Tibial artery (tissue), 4 donors: Measurements from ENCODE around the gene CACNA1A.

Experiments used
- DNase-seq, 2 donors: peaks; one replicate each; pipeline ENCODE4 v3.0.0-alpha.2; 2019
- H3K27ac ChIP-seq, 2 donors: fragments of 200-600 bp; sonication (generic) in 1 of 2; 1 replicate in 1 of 2; 2 replicates in 1 of 2; pipeline ENCODE4 v1.5.1; 2018 to 2019; ENCODE audit warnings: mild to moderate bottlenecking in 1 of 2
- H3K27me3 ChIP-seq, 2 donors: fragments of 200-600 bp; sonication (generic) in 1 of 2; one replicate each; pipeline versions ENCODE4 v1.5.1 to v1.6.0; 2016 to 2019
- H3K36me3 ChIP-seq, 3 donors: fragments of 200-600 bp; sonication (generic) in 2 of 3; one replicate each; pipeline ENCODE4 v1.5.1; 2016 to 2019; ENCODE audit warnings: mild to moderate bottlenecking in 2 of 3
- H3K4me1 ChIP-seq, 4 donors: fragments of 200-600 bp; sonication (generic) in 2 of 4; 1 replicate in 3 of 4; 2 replicates in 1 of 4; pipeline ENCODE4 v1.5.1; 2016 to 2019
- H3K4me3 ChIP-seq, 2 donors: fragments of 200-600 bp; sonication (generic) in 1 of 2; 1 replicate in 1 of 2; 2 replicates in 1 of 2; pipeline ENCODE4 v1.5.1; 2018 to 2019; ENCODE audit warnings: mild to moderate bottlenecking in 2 of 2
- H3K9me3 ChIP-seq, 3 donors: fragments of 200-600 bp; sonication (generic) in 1 of 3; one replicate each; pipeline ENCODE4 v1.5.1; 2016 to 2019
- CTCF ChIP-seq, 2 experiments: fragments of 200-600 bp in 1 of 2; fragments of 450-650 bp in 1 of 2; IDR thresholded peaks; one replicate each; pipeline ENCODE4 v1.5.1; 2017 to 2019; ENCODE audit warnings: antibody characterized with exemption in 2 of 2, mild to moderate bottlenecking in 1 of 2, moderate library complexity in 1 of 2
- intact Hi-C: fragments of 100-400 bp; cut with DNase I; formaldehyde crosslinking; loops from one replicate; pipeline ENCODE4 v1.15.0; 2023; ENCODE audit warnings: low total_unique reads

Gene CACNA1A

DNA sequence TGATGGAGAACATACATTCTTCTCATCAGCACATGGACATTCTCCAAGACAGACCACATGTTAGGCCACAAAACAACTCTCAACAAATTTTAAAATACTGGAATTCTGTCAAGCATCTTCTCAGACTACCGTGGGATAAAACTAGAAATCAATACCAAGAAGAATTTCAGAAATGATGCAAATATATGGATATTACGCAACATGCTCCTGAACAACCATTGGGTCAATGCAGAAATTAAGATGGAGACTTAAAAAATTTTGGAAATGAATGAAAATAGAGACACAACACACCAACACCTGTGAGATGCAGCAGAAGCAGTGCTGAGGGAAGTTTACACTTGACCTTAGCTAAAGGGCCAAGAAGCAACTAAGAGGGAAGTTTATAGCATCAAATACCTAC, 162.8 kb downstream of the CACNA1A start:
- H3K4me1 ChIP-seq = peaks cover 0 to 13% (median 3%) of the 10 kb centered on the region in 4 donors
- TF ChIP-seq CTCF (IDR thresholded peaks at IDR 0.05) = no peak
- H3K36me3 ChIP-seq = no peaks in the 10 kb centered on the region
- H3K27me3 ChIP-seq = peaks cover 0 to 2% of the 10 kb centered on the region in 2 donors
- no peak overlapping the region for H3K27ac ChIP-seq
- no peaks in the 10 kb centered on the region for H3K9me3 ChIP-seq
- intact Hi-C loops = no loop called here
- H3K4me3 ChIP-seq = no peak overlapping the region
- no peak for DNase-seq

GRCh38 chr19:13342672-13343071, 163.6 kb downstream of the CACNA1A start:
- no peak for TF ChIP-seq CTCF (IDR thresholded peaks at IDR 0.05)
- H3K27ac ChIP-seq = no peak overlapping the region
- peaks cover 0 to under 1% (median 0%) of the 10 kb centered on the region in 3 donors for H3K9me3 ChIP-seq
- intact Hi-C loops = no loop called here
- H3K27me3 ChIP-seq = no peaks in the 10 kb centered on the region
- peaks cover 0 to 13% (median 3%) of the 10 kb centered on the region in 4 donors for H3K4me1 ChIP-seq
- no peak for DNase-seq
- no peaks in the 10 kb centered on the region for H3K36me3 ChIP-seq
- H3K4me3 ChIP-seq = no peak overlapping the region

GRCh38 chr19:13339869-13340268, 166.4 kb downstream of the CACNA1A start:
- no peaks in the 10 kb centered on the region for H3K27me3 ChIP-seq
- no peak for TF ChIP-seq CTCF (IDR thresholded peaks at IDR 0.05)
- peak; percentile 29 to 68 for DNase-seq
- no peaks in the 10 kb centered on the region for H3K36me3 ChIP-seq
- H3K9me3 ChIP-seq = peaks cover 0 to 22% (median 12%) of the 10 kb centered on the region in 3 donors
- intact Hi-C loops = no loop called here
- H3K27ac ChIP-seq = peak overlapping the region; percentile 50 to 59
- H3K4me1 ChIP-seq = peaks cover 0 to 13% (median 3%) of the 10 kb centered on the region in 4 donors
- no peak overlapping the region for H3K4me3 ChIP-seq

- no peak overlapping the region for H3K27ac ChIP-seq
- H3K9me3 ChIP-seq = peaks cover 0 to 22% (median 12%) of the 10 kb centered on the region in 3 donors
- no peaks in the 10 kb centered on the region for H3K36me3 ChIP-seq
- TF ChIP-seq CTCF (IDR thresholded peaks at IDR 0.05) = no peak
- peaks cover 0 to 13% (median 3%) of the 10 kb centered on the region in 4 donors for H3K4me1 ChIP-seq
- no peaks in the 10 kb centered on the region for H3K27me3 ChIP-seq
- H3K4me3 ChIP-seq = no peak overlapping the region
- intact Hi-C loops = no loop called here
- no peak for DNase-seq
Observed at GRCh38 chr19:13337181-13337580, 169.1 kb downstream of the CACNA1A start.

DNA sequence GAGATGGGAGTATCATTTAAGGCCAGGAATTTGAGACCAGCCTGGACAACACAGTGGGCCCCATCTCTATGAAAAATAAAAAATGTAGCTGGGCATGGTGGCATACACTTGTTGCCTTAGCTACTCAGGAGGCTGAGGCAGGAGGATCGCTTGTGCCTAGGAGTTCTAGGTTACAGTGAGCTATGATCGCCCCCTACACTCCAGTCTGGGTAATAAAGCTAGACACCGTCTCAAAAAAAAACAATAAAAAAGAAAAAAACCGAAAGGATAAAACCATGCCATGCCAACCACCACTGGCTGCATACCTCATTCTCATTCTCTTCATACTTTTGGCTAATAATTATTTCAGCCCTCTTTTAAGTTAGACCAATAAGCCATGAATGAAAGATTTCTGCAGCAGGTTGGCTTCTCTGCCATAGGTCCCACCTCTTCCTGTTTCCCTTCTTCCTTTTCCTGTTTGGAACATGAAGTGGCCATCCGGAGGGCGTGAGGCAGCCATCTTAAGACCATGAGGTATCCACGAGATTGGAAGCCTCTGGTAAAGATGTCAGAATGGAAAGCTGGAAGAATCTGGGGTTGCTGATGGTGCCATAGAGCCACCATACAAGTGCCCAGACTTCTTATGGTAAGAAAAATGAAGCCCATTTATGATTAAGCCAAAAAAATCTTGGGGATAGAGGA, 171.3 kb downstream of the CACNA1A start:
- H3K9me3 ChIP-seq = peaks cover 0 to 30% (median 12%) of the 10 kb centered on the region in 3 donors
- peaks cover 0 to 3% of the 10 kb centered on the region in 2 donors for H3K27me3 ChIP-seq
- no peaks in the 10 kb centered on the region for H3K36me3 ChIP-seq
- intact Hi-C loops = no loop called here
- TF ChIP-seq CTCF (IDR thresholded peaks at IDR 0.05) = no peak
- H3K4me1 ChIP-seq = peaks cover 0 to 10% (median 3%) of the 10 kb centered on the region in 4 donors
- H3K27ac ChIP-seq = no peak overlapping the region
- H3K4me3 ChIP-seq = no peak overlapping the region
- DNase-seq = no peak
